Measurements from ENCODE around the gene USP35.

USP35 gene

DNA sequence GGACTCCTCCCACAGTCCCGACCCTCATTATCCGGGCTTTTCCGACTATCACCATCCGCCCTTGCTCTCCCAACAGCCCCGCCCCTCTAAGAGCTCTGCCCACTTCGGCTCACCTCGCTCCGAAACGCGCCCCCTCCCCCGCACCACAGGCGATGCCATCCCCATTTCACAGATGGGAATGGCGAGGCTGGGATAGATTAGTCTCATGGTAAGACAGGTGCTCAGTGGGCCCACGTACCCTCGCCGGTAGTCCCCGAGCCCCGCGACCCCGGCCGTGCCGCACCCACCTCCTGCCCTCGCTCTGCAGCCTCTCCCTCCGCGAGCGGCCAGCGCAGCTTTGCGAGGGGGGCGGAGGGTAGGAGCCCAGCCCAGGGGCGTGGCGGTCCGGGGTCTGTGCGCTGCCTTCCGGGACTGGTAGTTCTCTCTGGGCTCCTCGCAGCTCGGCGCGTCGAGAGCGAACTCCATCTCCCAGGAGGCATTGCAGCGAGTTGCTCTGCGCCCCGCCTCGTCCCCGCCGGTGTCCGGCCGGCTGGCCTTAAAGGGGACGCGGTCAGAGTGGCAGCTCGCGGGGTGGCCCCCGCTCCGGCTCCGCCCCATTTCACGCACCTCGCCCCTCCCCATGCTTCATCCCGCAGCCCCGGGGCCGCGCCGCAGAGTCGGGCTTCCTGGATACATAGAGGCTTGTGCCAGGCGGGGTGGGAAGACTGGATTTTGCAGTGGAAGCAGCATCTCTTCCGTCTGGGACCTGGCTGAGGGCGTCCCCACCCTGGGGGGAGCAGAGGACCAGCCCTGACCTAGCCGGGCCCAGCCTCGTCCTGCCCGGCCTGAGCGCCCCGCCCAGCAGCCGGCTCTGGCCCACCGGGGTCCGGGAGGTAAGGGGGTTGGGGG, at the start of gene USP35, which contains the start of gene KCTD21:
TSS of gene USP35 (plus strand) at position 634 of the 888 bp plus-strand sequence. CDS start 7,327 bp downstream, outside the sequence.
TSS of gene KCTD21 (minus strand) at position 341 of the 888 bp plus-strand sequence. CDS start 14,072 bp downstream, outside the sequence.
- TF ChIP-seq, protein P1, sequence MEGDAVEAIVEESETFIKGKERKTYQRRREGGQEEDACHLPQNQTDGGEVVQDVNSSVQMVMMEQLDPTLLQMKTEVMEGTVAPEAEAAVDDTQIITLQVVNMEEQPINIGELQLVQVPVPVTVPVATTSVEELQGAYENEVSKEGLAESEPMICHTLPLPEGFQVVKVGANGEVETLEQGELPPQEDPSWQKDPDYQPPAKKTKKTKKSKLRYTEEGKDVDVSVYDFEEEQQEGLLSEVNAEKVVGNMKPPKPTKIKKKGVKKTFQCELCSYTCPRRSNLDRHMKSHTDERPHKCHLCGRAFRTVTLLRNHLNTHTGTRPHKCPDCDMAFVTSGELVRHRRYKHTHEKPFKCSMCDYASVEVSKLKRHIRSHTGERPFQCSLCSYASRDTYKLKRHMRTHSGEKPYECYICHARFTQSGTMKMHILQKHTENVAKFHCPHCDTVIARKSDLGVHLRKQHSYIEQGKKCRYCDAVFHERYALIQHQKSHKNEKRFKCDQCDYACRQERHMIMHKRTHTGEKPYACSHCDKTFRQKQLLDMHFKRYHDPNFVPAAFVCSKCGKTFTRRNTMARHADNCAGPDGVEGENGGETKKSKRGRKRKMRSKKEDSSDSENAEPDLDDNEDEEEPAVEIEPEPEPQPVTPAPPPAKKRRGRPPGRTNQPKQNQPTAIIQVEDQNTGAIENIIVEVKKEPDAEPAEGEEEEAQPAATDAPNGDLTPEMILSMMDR (IDR thresholded peaks at IDR 0.05; ENCODE audit: control insufficient read depth, extremely low read depth, insufficient read depth): no peak
- peak; percentile 90 for DNase-seq (ENCODE audit: low read depth)
- H3K4me3 ChIP-seq (ENCODE audit: low read depth, low read length): peak within 1 kb of the TSS; percentile 80

DNA sequence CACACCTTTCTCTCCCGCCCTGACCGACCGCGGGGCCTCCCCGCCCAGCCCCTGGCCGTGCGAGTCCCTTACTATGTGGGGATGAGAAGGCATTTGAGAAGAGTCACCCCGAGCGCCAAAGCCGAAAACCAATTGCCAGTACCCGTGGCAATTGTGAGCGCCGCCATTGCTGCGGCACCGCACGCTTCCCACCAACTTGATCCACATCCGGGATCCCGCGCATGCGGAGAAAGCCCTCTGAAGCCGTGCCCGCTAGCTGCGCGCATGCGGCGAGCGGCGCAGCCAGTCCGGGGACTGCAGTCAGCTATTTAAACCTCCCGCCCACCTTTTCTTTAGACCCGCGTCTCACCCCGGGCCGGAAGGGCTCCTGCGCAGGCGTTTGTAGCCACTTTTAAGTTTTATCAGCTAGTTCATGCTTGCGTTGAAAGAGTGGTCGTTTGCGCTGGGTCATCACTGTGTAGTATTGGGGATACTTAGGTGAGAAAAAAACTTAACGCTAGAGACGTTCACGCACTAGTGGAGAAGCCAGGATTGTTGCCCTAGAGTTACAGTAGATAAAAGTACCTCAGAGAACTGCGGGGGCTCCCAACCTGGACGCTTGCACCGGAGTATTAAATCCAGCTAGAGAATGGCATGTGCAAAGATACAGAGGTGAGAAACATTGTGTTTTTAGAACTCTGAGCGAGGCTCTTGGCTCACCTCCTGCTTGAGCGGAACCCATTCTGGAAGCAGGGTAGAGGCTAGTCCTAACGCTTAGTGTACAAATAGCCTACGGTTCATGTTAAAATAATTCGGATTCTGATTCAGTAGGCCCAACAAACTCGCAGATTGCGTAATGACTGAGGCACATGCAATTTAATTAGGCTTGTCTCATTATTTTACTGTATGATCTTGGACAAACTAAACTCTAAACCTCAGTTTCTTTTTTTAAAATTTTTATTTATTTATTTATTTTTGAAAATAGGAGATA, 49.0 kb upstream of the USP35 start, which contains the start of gene ALG8:
TSS of gene ALG8 (minus strand) at position 205 of the 970 bp plus-strand sequence. CDS start at position 167, 38 bp downstream.
- peak within 1 kb of the TSS; percentile 72 for H3K4me3 ChIP-seq (ENCODE audit: low read depth, low read length)
- TF ChIP-seq, protein P1 (IDR thresholded peaks at IDR 0.05; ENCODE audit: control insufficient read depth, extremely low read depth, insufficient read depth): no peak
- DNase-seq (ENCODE audit: low read depth): peak; percentile 80

DNA sequence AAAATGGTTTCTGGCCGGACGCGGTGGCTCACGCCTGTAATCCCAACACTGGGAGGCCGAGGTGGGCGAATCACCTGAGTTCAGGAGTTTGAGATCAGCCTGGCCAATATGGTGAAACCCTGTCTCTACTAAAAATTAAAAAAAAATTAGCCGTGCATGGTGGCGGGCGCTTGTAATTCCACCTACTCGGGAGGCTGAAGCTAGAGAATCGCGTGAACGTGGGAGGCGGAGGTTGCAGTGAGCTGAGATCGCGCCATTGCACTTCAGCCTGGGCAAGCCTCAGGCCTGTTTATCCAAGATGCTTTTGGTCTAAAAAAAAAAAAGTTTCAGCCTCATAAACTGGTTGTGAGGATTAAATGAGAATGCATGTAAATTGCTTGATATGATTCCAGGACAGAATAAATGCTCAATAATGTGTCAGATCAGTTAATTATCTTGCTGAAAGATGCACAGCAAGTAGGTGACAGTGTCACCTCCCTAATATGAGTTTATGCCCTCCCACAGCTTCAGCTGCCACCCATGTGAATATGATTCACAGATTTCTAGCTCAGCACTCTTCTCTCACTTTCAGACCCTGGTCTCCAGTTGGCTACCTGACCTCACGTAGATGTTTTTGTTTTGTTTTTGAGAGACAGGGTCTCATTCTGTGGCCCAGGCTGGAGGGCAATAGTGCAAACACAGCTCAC, 48.2 kb upstream of the USP35 start:
- TF ChIP-seq, protein P1 (IDR thresholded peaks at IDR 0.05; ENCODE audit: control insufficient read depth, extremely low read depth, insufficient read depth): no peak
- peak overlapping the region; percentile 72 for H3K4me3 ChIP-seq (ENCODE audit: low read depth, low read length)
- DNase-seq (ENCODE audit: low read depth): no peak

DNA sequence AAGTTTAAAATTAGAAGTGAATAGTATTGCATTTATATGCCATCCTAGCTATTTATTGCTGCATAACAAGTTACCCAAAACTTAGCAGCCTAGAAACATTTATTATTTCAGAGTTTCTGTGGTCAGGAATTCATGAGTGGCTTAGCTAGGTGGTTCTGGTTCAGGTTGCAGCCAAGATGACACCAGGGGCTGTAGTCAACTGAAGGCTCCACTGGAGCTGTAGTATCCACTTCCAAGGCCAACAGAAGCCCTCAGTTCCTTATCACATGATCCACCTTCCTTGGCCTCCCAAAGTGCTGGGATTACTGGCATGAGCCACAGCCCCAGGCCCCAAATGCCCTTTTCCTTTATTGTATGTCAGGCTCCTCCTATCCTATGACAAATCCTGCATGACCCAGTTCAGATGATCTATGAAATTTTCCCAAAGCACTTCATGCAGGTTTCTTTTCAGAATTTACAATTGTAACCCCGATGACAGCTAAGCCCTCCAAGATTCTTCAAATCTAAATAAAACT, 43.2 kb upstream of the USP35 start:
- TF ChIP-seq, protein P1 (IDR thresholded peaks at IDR 0.05; ENCODE audit: control insufficient read depth, extremely low read depth, insufficient read depth): no peak
- no peak overlapping the region for H3K4me3 ChIP-seq (ENCODE audit: low read depth, low read length)
- no peak for DNase-seq (ENCODE audit: low read depth)

DNA sequence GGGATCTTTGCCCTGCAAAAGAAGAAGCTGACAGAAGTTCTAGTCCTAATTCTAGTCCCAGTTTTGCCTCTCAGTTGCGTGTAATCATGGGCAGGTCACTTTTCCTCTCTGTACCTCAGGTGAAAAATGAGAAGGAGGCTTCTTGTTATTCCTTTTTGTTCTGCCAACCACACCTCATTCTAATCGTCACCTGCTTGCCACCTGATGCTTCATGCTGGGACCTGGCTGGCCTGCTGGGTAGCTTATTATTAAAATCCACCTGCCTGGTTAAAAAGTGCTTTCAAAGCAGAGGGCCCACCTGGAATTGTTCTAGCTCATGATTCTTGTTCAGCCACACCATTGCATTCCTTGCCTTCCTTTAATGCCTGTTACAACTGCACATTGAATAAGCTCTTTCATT, 40.9 kb upstream of the USP35 start:
- H3K4me3 ChIP-seq (ENCODE audit: low read depth, low read length): no peak overlapping the region
- TF ChIP-seq, protein P1 (IDR thresholded peaks at IDR 0.05; ENCODE audit: control insufficient read depth, extremely low read depth, insufficient read depth): no peak
- DNase-seq (ENCODE audit: low read depth): no peak

DNA sequence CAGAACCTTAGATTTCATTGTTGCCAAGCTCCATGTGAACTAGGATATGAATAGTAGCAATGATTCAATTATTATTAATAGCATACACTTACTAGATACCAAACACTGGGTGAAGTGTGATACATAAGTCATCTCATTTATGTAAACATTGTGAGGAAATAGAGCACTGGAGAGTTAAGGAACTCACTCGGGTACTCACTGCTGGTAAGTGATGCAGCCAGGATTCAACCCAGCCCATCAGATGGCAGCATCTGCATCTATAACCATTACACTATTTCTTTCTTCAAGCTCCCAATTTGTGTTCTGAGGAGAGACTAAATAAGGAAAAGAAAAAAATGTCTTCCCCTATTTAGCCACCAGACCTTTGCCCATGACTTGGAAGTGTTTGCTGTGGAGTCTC, 39.1 kb upstream of the USP35 start:
- no peak for DNase-seq (ENCODE audit: low read depth)
- no peak overlapping the region for H3K4me3 ChIP-seq (ENCODE audit: low read depth, low read length)
- TF ChIP-seq, protein P1 (IDR thresholded peaks at IDR 0.05; ENCODE audit: control insufficient read depth, extremely low read depth, insufficient read depth): no peak; the same call in 1 of the 2 replicates
